T47D (cell line): ENCODE measurements around the gene ZNF157.
"Not testable (repeated sequence)": the region's sequence is repeated elsewhere in the genome, so short reads cannot be mapped to it uniquely, and the experiment has no call there.

Experiments
- DNase-seq, 2 experiments: peaks; one replicate each; pipeline versions ENCODE4 v3.0.0 to v3.0.0-alpha.2; 2011 to 2012; ENCODE audit warnings: low read depth in 1 of 2, low spot score in 1 of 2
- JUND ChIP-seq: IDR thresholded peaks from 2 replicates; pipeline ENCODE4 v1.6.1; 2012; ENCODE audit warnings: low read depth
- in situ Hi-C: cut with HindIII; loops from 2 replicates; pipeline ENCODE4 v1.10.0; 2016; ENCODE audit warnings: low sequenced_read_pairs, low pct_unique_long_range_greater_than_20kb

Gene ZNF157

DNA sequence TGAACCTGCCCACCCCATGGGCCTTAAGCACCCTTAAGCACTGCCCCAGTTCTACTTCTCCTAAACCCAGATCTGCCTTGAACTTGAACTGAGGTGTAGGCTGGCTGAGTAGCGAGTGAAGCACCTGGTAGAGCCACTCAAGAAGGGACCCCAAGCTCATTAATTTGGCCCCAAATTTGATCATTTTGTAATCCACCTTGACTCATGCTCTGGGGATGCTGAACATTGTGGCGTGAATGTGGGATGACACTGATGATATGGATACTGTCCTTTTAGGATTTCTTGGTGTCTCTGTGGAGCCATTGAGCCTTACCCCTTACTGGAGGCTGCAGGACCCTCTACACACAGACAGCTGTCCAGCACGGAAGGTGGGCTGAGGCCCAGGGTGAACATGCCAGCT, at the start of gene ZNF157:
TSS of gene ZNF157 (plus strand) at position 301 of the 400 bp plus-strand sequence. CDS start at position 392, 91 bp downstream.
- TF ChIP-seq JUND, result no peak
- in situ Hi-C loops, result no loop called here
- DNase-seq, result no peak

DNA sequence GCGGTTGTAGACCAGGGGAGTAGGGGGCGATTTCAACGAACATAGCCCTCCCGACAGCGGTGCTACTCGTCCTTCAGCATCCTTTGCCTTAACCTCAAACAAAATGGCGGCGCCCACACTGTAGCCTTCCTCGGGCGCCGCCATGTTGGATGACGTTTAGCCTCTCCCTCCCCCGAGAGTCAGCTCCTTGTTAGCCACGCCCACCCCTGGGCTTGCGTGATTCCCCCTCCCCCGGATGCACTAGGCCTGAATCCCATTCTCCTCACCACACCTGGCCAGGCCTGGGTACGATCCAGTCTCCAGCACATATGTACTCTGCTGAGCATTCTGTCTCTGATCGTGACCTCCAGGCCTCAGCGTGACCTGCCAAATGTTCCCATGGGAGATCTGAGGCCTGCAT, 49.0 kb upstream of the ZNF157 start:
- no peak for DNase-seq
- TF ChIP-seq JUND, result no peak
- in situ Hi-C loops, result no loop called here

DNA sequence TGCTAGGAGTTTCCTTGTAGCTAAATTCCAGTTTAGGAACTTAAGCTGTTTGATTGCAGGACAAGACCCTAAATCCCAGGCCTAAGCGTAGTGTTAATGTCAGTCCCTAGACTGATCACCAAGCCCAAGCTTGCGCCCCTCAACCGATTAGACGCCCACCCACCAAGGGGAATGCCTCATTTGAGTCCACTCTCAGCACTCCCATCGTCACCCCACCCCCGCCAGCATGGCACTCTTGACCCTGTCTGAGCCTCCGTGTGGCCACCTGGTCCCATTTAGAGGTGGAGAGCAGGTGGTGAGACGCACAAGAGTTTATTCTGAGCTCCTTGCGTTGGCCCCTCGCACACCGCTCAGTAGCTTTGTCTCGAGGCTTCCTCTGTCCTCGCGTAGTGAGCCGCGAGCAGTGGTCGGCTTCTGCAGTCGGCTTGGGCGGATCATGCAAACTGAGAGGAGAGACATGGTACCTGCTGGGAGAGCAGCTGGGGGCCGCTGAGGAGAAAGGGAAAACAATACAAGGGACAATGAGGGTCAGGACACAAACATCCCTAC, 48.5 kb upstream of the ZNF157 start:
- TF ChIP-seq JUND, result no peak
- no peak for DNase-seq
- in situ Hi-C loops, result no loop called here

DNA sequence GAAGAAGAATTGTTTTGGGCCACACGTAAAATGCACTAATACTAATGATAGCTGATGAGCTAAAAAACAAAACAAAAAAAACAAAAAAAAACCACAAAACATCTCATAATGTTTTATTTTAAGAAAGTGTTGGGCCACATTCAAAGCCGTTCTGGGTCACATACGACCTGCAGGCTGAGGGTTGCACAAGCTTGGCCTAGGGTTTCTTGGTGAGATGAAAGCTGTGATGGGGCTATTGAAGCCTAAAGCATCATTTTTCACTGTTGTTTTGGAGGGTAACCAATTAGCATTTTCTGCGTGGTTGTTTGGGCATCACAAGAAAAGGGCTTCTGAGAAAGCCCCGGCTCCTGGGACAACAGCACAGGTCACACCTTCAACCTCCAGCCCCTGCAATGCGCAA, 42.5 kb upstream of the ZNF157 start:
- TF ChIP-seq JUND, result no peak
- DNase-seq, result no peak
- in situ Hi-C loops, result no loop called here

DNA sequence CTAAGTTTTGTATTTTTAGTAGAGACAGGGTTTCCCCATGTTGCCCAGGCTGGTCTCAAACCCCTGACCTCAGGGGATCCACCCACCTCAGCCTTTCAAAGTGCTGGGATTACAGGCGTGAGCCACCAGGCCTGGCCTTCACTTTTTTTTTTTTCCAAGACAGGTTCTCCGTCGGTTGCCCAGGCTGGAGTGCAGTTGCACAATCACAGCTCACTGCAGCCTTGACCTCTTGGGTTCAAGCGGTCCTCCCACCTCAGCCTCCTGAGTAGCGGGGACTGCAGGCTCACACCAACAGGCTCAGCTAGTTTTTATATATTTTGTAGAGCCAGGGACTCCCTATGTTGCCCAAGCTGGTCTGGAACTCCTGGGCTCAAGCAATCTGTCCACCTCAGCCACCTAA, 37.6 kb upstream of the ZNF157 start:
- DNase-seq, in situ Hi-C loops: not testable (repeated sequence)

DNA sequence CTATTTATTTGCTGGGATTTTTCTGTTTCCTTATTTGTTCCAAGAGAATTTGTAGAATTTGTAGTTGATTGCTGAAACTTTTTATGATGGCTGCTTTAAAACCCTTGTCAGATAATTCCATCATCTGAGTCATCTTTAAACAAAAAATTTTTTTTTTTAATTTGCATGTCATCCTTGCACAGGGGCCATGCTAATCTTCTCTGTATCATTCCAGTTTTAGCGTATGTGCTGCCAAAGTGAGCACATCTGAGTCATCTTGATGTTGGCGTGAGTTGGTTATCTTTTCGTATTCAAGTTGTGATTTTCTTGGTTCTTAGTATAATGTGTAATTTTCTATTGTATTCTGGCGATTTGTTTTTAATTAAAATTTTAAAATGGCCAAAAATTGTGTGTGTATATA, 18.7 kb upstream of the ZNF157 start:
- in situ Hi-C loops, result no loop called here
- TF ChIP-seq JUND, result no peak
- DNase-seq, result no peak

DNA sequence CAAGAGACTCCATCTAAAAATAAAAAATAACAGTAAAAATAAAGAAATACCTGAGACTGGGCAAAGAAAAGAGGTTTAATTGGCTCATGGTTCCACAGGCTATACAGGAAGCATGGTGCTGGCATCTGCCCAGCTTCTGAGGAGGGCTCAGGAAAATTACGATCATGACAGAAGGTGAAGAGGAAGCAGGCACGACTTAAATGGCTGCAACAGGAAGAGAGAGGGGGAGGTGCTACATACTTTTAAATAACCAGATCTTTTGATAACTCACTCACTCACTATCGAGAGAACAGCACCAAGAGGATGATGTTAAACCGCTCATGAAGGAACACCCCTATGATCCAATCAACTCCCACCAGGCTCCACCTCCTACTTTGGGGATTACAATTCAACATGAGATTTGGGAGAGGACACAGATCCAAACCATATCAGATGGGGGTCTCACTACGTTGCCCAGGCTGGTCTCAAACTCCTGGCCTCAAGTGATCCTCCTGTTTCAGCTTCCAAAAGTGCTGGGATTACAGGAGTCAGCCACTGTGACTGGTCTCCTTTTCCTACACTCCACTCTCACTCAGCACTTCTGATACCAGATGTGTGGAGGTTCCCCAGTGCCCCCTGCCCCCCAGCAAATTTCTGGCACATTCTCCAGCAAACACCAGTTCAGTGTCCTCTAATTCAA, 11.9 kb upstream of the ZNF157 start:
- no peak for TF ChIP-seq JUND
- DNase-seq, result peak in 1 of 2 experiments; percentile 31

DNA sequence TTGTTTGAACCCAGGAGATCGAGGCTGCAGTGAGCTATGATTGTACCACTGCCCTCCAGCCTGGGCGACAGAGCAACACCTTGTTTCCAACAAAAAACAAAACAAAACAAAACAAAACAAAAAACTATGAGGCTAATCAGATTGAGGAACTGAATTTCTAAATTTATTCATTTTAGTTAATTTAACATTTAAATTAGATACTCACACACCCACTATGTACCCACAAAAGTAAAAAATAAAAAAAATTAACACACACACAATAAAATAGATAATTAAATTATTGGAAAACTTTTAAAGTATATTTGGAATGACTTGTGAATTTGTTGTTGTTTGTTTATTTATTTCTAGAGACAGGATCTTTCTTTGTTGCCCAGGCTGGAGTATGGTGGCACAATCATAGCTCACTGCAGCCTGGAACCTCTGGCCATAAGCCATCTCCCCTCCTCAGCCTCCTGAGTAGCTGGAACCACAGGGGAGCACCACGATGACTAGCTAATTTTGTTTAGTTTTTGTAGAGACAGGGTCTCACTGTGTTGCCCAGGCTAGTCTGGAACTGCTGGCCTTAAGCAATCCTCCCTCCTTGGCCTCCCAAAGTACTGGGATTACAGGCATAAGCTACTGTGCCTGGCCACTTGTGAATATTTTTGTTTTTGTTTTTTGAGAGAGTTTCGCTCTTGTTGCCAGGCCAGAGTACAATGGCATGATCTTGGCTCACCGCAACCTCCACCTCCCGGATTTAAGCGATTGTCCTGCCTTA, 9.8 kb upstream of the ZNF157 start:
- in situ Hi-C loops, result no loop called here
- DNase-seq, result no peak
- no peak for TF ChIP-seq JUND

More for the DNA sequence above, 11.9 kb upstream of the ZNF157 start:
- in situ Hi-C loops, result no loop called here

DNA sequence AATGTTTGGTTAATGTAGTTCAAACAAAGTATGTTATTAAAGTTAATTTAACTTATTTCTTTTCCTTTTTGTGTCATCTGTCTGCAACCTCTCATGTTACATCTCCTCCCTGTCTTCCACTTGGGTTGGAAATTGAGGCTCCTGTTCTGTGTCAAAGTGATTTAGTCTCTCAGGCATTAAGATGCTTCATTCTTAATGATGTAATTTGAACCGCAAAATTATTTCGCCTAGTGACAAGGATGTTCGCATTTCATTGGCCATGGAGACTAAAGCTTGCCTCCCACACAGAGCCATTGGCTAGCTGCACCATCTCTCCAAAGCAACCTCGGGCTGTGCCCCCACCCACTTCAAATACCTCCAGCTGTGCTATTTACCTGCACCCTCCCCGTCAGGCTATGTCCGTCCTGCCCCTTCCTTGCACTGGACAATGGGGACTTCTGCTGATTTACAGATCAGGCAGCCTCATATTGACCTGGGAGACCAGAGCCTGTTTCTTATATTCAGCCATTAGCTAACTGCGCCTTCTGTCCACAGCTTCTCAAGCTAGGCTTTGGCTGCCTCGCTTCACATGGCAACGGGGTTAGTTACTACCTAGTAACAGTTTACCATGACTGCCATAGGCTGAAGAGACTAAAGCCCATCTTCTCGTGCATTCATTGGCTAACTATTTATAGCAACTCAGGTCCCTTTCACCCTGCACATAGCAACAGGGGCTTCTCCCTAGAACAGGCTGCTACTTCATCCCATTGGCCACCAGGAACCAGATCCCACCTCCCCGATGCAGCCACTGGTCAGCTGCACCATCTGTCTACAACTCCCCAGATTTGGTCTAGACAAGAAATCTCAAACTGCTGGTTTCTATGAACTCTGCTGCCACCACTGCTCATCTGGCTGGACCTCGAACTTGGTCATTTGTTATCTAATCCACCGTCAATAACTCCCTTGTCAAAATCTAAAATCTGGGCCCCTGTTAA, 8.6 kb upstream of the ZNF157 start:
- DNase-seq, result peak; percentile 88 to 98
- in situ Hi-C loops, result no loop called here
- TF ChIP-seq JUND, result no peak

DNA sequence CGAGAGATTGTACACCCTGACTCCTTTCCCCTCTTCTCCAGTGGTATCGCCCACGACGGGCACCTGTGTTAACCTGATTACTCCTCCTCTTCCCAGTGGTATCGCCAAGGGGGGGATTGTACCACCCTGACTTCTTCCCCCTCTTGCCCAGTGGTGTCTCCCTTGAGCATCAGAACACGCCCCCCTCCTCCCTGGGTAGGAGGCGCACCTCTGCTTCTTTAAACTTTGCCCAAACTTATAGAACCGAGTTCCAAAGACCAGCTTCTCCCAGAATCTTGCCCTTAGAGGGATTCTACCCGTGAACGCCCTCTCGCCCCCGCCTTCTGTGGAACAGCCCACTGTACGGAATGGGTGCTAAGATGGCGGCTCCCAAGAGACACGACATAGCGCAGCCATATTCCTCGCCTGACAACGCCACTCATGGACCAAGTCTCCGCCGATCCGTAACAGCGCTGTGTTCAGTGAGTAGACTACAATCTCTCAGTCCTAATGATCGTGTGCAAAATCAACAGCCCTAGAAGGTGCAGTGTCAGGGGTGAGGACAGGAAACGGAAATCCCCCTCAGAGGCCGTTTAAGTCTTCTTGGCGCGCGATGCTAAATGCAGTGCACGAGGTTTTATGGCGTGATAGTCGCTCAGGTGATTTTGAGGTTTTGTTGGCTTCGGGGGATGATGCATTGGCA, 4.2 kb upstream of the ZNF157 start:
- in situ Hi-C loops, result no loop called here
- peak in 1 of 2 experiments; percentile 84 for DNase-seq
- no peak for TF ChIP-seq JUND

DNA sequence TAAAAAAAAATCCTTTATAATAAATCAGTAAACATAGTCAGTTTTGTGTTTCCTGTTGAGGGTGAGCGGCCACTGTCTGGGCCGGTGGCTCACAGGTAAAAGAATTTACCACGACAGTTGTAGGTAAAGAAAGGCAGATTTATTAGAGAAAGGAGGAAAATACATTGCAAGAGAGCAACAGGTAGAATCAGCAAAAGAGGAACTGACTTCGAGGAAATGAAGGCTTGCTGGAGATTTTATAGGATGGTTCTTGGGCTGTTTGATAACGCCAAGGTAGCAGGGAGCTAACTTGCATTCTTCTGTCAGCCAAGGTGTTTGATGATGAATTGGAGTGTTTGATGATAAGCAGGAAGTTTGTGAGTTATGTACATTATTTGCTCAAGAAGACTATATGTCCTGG, 2.8 kb downstream of the ZNF157 start:
- in situ Hi-C loops, result no loop called here
- no peak for TF ChIP-seq JUND
- no peak for DNase-seq

DNA sequence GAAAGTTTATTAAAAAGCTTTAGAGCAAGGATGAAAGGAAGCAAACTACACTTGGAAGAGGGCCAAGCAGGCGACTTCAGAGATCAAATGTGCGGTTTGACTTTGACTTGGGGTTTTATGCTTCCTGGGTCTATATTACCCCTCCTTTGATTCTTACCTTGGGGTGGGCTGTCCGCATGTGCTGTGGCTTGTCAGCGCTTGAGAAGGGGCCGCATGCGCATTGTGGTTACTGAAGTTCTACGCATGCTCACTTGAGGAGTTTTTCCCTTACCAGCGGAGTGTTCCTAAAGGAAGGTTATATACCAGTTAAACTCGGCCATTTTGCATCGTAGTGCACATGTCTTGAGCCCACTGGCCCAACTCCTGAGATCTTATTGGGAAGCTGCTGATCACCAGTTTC, 9.9 kb downstream of the ZNF157 start:
- no peak for TF ChIP-seq JUND
- in situ Hi-C loops, result no loop called here
- no peak for DNase-seq

DNA sequence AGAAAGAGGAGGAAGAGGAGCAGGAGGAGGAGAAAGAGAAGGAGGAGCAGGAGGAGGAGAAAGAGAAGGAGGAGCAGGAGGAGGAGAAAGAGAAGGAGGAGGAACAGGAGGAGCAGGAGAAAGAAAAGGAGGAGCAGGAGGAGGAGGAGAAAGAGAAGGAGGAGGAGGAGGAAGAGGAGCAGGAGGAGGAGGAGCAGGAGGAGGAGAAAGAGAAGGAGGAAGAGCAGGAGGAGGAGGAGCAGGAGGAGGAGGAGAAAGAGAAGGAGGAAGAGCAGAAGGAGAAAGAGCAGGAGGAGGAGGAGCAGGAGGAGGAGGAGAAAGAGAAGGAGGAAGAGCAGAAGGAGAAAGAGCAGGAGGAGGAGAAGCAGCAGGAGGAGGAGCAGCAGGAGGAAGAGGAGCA, 10.5 kb downstream of the ZNF157 start:
- in situ Hi-C loops, result not testable (repeated sequence)
- peak in 1 of 2 experiments; percentile 77 for DNase-seq
